GM12865 (cell line): ENCODE data around the gene POLQ.
"Not testable (repeated sequence)": the region's sequence is repeated elsewhere in the genome, so short reads cannot be mapped to it uniquely, and the experiment has no call there.

Experiments used
- DNase-seq: peaks from one replicate; pipeline ENCODE4 v3.0.0; 2010; ENCODE audit warnings: low read depth
- H3K4me3 ChIP-seq: 2 replicates; pipeline ENCODE4 v1.5.1; 2011; ENCODE audit warnings: mild to moderate bottlenecking, low read depth, low read length, control low read depth
- TF ChIP-seq, protein P1 (sequence below): IDR thresholded peaks from 2 replicates; pipeline ENCODE4 v1.5.1; 2011; ENCODE audit warnings: low read length, control low read depth, low read depth, inconsistent platforms; ENCODE audit not compliant: insufficient read depth; ENCODE audit errors: missing control alignments

The POLQ gene

DNA sequence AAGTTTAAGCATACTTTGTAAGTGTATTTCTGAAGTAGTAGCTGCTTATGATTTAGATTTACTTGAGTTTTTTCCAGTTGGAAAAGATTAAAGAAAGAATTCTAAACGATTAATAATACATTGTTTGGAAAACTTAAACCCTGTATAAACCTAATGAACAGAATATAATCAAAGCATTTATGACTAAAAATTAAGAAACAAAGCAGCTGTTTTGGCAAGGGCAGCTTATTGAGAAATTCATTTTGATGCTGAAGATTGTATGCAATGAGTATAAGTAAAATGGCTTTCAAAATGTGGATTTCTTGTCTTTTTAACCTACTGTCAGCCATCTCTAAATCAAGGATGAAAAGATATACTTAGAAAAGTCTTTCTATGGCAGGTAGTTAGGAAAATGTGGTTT lies 140.2 kb downstream of the POLQ start:
- no peak overlapping the region for H3K4me3 ChIP-seq
- TF ChIP-seq, protein P1, sequence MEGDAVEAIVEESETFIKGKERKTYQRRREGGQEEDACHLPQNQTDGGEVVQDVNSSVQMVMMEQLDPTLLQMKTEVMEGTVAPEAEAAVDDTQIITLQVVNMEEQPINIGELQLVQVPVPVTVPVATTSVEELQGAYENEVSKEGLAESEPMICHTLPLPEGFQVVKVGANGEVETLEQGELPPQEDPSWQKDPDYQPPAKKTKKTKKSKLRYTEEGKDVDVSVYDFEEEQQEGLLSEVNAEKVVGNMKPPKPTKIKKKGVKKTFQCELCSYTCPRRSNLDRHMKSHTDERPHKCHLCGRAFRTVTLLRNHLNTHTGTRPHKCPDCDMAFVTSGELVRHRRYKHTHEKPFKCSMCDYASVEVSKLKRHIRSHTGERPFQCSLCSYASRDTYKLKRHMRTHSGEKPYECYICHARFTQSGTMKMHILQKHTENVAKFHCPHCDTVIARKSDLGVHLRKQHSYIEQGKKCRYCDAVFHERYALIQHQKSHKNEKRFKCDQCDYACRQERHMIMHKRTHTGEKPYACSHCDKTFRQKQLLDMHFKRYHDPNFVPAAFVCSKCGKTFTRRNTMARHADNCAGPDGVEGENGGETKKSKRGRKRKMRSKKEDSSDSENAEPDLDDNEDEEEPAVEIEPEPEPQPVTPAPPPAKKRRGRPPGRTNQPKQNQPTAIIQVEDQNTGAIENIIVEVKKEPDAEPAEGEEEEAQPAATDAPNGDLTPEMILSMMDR = no peak
- DNase-seq = no peak

DNA sequence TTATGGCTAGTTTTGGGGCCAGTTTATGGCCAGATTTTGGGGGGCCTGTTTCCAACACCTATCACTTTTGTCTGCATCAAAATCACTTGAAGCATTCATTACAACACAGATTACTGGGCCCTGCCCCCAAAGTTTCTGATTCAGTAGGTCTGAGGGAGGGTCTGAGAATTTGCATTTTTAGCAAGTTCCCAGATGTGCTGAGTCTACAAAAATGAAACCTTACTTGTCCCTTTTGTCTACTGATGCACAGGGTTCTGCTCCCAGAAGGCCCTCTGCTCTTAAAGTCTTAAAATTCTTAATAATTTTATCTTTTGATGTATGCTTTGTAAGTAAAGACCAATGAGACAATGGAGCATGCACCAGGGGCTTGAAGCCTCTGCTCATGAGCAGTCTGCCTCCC lies 146.0 kb downstream of the POLQ start:
- no peak overlapping the region for H3K4me3 ChIP-seq
- TF ChIP-seq, protein P1 = no peak
- no peak for DNase-seq

DNA sequence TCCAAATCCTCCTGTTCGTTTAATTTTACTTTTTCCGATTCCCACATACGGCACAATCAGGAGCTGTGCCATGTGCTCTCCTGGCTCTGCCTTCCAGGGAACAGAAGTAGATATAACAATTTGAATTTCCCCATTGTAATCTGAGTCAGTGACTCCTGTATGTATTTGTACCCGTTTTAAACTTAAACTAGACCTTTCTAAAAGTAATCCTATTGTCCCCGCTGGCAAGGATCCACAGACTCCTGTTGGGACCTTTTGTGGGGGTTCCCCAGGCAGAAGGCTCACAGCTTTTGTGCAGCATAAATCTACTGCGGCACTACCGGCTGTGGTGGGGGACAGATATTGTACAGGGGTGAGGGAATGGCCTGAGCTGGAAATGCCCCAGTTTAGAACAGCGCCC lies 147.7 kb downstream of the POLQ start:
- not testable (repeated sequence) for H3K4me3 ChIP-seq, DNase-seq

DNA sequence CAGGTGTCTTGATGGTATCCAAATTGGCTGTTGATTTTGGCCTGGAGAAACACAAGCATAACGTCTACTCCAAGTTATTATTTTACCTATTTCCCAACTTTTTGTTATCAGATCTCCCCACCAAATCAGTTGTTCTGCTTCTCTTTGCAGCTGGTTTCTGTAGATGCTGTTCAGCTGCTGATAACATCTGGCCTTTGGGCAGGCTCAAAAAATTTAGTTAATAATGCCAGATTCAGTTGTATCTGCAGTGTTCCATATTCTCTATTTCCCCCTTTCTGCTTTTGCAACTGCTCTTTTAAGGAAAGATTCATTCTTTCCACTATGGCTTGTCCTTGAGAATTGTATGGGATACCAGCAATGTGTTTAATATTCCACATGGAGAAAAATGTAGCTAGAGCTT lies 149.8 kb downstream of the POLQ start:
- not testable (repeated sequence) for DNase-seq, H3K4me3 ChIP-seq

DNA sequence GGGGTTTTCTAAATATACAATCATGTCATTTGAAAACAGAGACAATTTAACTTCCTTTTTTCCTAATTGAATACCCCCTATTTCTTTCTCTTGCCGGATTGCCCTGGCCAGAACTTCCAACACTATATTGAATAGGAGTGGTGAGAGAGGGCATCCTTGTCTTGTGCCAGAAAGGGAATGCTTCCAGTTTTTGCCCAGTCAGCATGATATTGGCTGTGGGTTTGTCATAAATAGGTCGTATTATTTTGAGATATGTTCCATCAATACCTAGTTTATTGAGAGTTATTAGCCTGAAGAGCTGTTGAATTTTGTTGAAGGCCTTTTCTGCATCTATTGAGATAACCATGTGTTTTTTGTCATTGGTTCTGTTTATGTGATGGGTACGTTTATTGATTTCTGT lies 157.5 kb downstream of the POLQ start:
- H3K4me3 ChIP-seq, DNase-seq: not testable (repeated sequence)
